HG02642 (cell line): ENCODE measurements around the gene NOS1AP.
"Not testable (repeated sequence)": the region's sequence is repeated elsewhere in the genome, so short reads cannot be mapped to it uniquely, and the experiment has no call there.

Experiments used
- ATAC-seq: cut with Tn5 transposase; IDR thresholded peaks from one replicate; pipeline ENCODE4 v1.9.1; 2021; ENCODE audit warnings: mild to moderate bottlenecking; ENCODE audit not compliant: unreplicated experiment, poor library complexity

NOS1AP gene

GRCh38 chr1:162316187-162316586 is 246.7 kb downstream of the NOS1AP start:
- no peak for ATAC-seq

DNA sequence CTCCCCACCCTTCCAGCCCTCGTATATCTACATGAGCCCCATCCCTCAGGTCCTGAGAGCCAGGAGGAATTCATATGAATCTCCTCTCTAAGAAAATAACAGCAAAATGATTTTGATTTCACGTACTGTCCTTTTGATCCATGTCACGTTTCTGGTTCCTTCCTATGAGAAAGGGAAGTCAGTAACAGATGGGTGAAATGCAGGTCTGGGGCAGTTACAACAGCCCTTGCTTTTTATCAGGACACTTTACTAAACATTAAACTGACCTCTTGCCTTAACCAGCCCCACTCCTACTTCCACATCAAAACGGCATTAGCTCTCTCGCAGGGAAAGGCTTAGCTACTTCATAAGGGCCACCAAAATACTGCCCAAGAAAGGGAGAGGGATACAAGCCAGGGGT is 248.1 kb downstream of the NOS1AP start:
- no peak for ATAC-seq

GRCh38 chr1:162319493-162320175 is 250.1 kb downstream of the NOS1AP start:
- ATAC-seq = no peak

DNA sequence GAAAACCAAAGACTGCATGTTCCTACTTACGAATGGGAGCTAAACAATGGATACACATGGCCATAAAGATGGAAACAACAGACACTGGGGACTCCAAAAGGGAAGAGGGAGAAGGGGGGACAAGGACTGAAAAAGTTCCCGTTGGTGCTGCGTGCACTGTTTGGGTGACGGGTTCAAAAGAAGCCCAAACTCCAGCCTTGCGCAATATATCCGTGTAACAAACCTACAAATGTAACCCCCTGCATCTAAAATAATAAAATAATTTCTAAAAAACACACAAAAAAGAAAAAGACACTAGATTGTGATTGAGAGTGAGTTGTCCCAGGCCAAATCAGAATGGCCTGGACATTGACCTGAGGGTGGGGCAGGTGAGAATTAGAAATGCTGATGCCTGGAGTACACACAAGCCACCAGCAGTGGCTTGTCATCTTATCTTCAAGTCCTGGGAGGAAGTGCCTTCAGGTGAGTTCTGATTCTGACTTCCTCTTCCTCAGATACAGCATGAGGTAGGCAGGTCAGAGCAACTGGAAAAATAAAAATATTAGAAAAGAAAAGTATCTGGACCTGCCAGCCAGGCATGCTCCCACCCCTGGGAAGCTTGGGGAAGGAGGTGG is 252.4 kb downstream of the NOS1AP start:
- no peak for ATAC-seq

DNA sequence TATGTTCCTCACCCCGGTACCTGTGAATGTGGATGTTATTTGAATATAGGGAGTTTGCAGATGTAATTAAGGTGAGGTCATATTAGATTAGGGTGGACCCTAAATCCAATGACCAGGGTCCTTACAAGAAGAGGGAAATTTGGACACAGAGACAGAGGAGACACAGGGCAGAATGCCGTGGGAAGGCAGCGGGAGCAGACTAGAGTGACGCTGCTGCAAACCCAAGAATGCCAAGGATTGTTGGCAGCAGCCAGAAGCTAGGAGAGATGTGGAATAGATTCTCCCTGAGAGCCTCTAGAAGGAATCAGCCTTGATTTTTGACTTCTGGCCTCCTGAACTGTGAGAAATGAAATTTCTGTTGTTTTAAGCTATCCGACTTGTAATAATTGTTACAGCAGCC is 253.5 kb downstream of the NOS1AP start:
- no peak for ATAC-seq

GRCh38 chr1:162324396-162324795 is 254.9 kb downstream of the NOS1AP start:
- no peak for ATAC-seq

- no peak for ATAC-seq
Measured at GRCh38 chr1:162326559-162326958, 257.1 kb downstream of the NOS1AP start.

GRCh38 chr1:162327144-162327787 is 257.8 kb downstream of the NOS1AP start:
- ATAC-seq = no peak

DNA sequence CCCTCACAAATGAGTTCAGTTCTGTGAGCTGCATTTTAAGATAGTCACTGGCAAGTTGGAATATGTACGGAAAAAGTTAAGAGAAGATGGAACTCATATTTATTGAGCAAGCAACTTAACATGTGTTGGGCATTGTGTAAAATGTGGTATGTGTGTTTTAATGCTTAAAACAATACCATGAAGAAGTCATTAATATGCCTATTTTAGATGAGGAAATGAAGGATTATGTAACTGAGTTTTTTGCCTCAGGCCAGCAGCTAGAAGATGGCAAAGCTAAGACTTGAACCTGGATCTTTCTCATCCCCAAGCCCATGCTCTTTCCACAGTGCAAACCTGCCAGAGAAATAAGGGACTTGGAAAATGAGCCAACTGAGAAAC is 258.3 kb downstream of the NOS1AP start:
- no peak for ATAC-seq

- no peak for ATAC-seq
Measured at GRCh38 chr1:162328512-162328911, 259.0 kb downstream of the NOS1AP start.

- no peak for ATAC-seq
Measured at GRCh38 chr1:162329826-162330225, 260.3 kb downstream of the NOS1AP start.

DNA sequence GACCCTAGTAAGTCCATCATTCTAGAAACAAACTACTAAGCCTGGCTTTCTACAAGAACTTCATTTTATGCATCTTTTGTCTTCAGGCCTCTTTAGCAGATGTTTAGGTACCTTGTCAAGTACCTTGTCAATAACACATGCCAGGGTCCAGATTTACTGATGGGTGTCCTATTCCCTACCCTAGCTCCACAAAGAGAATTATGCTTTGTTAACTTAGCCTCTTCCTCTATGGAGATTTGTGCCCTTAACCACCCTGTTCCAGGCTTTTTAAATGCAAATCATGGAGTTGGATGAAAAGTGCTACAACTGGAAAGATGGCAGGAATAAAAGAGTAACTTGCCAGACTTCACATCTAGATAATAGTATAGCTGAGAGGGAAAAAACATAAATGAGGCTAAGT is 264.5 kb downstream of the NOS1AP start:
- no peak for ATAC-seq

DNA sequence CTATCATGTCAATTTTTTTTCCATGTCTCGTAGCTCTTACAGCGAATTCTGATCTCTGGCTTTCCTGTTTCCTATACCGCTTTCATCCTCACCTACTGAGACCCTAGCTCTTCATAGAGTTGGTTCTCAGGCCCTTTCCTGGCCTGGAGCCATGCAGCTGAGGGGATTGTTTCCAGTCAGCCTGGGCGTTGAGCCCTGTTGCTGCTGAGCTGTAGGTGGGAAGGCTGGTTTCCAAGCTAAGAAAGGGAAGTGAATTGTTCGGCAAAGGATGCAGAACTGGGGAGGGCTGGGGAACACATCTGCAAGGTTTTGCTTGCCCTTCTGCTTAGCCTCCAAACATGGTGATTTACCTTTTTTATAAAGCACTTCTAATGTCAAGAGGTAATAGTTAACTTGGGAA is 265.6 kb downstream of the NOS1AP start:
- no peak for ATAC-seq

DNA sequence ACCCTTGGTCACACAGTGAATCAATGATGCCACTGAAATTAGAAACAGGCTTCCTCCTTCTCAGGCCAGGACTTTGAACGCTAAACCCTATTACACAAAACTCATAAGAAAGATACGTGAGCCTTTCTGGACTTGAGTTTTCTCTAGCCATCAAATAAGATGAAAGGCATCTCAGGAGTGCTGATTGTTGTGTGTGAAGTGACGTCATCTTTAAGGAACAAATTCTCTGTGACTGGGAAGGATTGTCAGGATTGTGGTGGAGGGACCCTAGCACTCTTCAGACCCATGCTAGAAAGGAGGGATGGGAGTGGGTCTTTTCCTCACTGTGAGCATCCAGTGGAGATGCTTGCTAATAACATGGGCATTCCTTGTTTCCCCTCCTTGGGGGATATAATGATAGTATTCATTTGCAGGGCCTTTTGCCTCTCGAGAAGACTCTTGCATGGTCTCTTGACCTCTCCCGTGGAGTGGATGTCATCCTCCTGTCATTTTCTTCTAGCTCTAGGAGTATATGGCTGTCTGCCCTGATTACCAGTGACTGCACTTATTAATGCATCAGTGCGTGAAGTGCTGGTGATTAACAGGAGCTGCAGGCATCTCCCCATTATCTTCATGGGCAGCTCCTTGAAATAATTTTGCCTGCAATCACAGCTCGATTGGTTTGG is 267.3 kb downstream of the NOS1AP start:
- no peak for ATAC-seq

DNA sequence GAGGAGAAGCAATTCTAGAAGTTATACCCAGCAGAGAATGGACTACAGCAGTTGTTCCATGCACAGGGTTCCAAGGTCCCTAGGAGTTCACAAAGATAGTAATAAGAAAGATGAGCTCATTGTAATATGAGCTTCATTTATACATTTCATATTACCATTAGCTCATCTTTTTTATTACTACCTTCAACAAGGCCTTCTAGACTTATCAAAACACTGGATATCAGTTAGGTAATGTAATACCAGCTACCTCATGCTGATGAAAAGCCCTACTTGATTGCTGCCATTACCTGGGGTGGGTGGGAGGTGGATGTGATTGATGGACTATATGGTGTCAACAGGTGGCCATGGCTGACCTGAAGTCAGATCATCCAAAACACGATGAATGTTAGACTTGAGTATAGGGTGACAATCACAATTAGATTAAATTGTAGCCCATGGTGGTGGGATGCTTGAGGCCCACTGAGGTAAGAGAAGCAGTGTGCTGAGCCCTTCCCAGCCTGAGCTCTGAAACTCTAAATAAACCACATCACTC is 273.0 kb downstream of the NOS1AP start:
- no peak for ATAC-seq

DNA sequence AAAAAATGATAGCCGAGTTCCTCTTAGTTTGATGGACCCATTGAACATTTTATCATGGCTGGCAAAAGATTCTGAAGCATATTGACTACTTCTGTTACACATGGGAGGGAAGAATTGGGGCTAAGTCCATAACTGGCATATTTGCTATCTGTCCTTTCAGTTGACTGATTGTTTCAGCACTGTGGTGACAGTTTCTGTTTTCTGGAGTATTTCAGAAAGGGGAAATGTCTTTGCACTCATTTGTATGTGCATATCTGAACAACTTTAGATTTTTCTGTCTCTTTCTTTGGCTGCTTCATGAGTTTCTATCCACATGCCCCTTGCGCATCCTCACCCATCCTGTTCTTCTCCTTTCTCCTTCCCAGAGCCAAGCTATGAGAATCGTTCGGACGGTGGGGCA is 274.0 kb downstream of the NOS1AP start:
- ATAC-seq = no peak

DNA sequence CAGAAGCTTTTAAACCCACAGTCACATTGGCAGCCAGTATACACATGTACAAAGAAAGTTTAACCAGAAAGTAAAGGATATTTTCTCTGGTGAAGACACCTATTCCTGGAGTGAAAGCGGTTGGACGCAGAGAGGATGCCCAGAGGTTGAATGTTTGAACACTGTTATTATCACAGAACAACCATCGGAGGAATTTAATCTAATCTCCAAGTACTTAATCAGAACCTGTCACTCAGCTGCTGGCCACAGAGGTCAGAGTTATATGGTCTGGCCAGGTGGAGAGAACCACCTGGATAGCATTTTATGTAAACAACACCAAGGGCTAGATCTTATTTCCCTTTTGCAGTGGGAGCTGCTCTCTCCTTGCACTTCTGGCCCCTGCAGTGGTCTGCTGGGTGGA is 277.8 kb downstream of the NOS1AP start:
- no peak for ATAC-seq

GRCh38 chr1:162349635-162350330 is 280.3 kb downstream of the NOS1AP start:
- ATAC-seq = no peak

- ATAC-seq = no peak
Measured at GRCh38 chr1:162351246-162351842, 281.9 kb downstream of the NOS1AP start.

GRCh38 chr1:162351874-162352273 is 282.4 kb downstream of the NOS1AP start:
- not testable (repeated sequence) for ATAC-seq
